H9 (cell line): ENCODE results near the gene PPP2R5E. TPM values are rescaled to one million over a fixed set of nuclear protein-coding genes. Genes with fewer than 3 reads are reported as not detected.

Experiments used
- DNase-seq: peaks from one replicate; pipeline ENCODE4 v3.0.0-alpha.2; 2017
- H2AFZ ChIP-seq: one replicate; pipeline ENCODE4 v1.6.1; 2013; ENCODE audit warnings: mild to moderate bottlenecking, low read length, control low read depth, moderate library complexity
- H2AK5ac ChIP-seq: 2 replicates; pipeline ENCODE4 v1.6.1; 2013; ENCODE audit warnings: low read length, control low read depth, mixed read lengths; ENCODE audit not compliant: insufficient read length
- H2BK120ac ChIP-seq: one replicate; pipeline ENCODE4 v1.6.1; 2013; ENCODE audit warnings: low read depth, mild to moderate bottlenecking, low read length, control low read depth, inconsistent platforms; ENCODE audit not compliant: poor library complexity, severe bottlenecking
- H2BK12ac ChIP-seq: 2 replicates; pipeline ENCODE4 v1.6.1; 2013; ENCODE audit warnings: low read length, control low read depth, mixed read lengths, low read depth; ENCODE audit not compliant: insufficient read length
- H2BK15ac ChIP-seq: 2 replicates; pipeline ENCODE4 v1.6.1; 2013; ENCODE audit warnings: low read depth, low read length, control low read depth
- H2BK20ac ChIP-seq: one replicate; pipeline ENCODE4 v1.6.1; 2013; ENCODE audit warnings: low read depth, mild to moderate bottlenecking, low read length, control low read depth, inconsistent platforms; ENCODE audit not compliant: poor library complexity, severe bottlenecking
- H2BK5ac ChIP-seq: 2 replicates; pipeline ENCODE4 v1.6.1; 2013; ENCODE audit warnings: low read length, control low read depth, mixed read lengths; ENCODE audit not compliant: insufficient read length
- H3K14ac ChIP-seq: 2 replicates; pipeline ENCODE4 v1.6.1; 2013; ENCODE audit warnings: low read length, control low read depth; ENCODE audit not compliant: insufficient read depth
- H3K18ac ChIP-seq: 2 replicates; pipeline ENCODE4 v1.6.1; 2013; ENCODE audit warnings: low read depth, mild to moderate bottlenecking, mixed read lengths, low read length, control low read depth; ENCODE audit not compliant: insufficient read length
- H3K23ac ChIP-seq: 2 replicates; pipeline ENCODE4 v1.6.1; 2013; ENCODE audit warnings: low read length, control low read depth, mixed read lengths, low read depth; ENCODE audit not compliant: insufficient read length
- H3K23me2 ChIP-seq: 2 replicates; pipeline ENCODE4 v1.6.1; 2013; ENCODE audit warnings: low read depth, mild to moderate bottlenecking, mixed read lengths, low read length, control low read depth; ENCODE audit not compliant: insufficient read length, poor library complexity, severe bottlenecking
- H3K27ac ChIP-seq: 2 replicates; pipeline ENCODE4 v1.5.1; 2013; ENCODE audit warnings: low read length, control low read depth, mixed read lengths, low read depth; ENCODE audit not compliant: insufficient read length
- H3K27me3 ChIP-seq: 2 replicates; pipeline ENCODE4 v1.6.1; 2013; ENCODE audit warnings: low read length, control low read depth, inconsistent platforms; ENCODE audit not compliant: insufficient read depth
- H3K4ac ChIP-seq: 2 replicates; pipeline ENCODE4 v1.6.1; 2013; ENCODE audit warnings: low read depth, mild to moderate bottlenecking, control low read depth, inconsistent platforms, low read length, moderate library complexity
- H3K4me1 ChIP-seq: 2 replicates; pipeline ENCODE4 v1.6.1; 2013; ENCODE audit warnings: low read length, control low read depth, inconsistent platforms; ENCODE audit not compliant: insufficient read depth
- H3K4me2 ChIP-seq: 2 replicates; pipeline ENCODE4 v1.6.1; 2013; ENCODE audit warnings: low read length, control low read depth, mixed read lengths; ENCODE audit not compliant: insufficient read length, insufficient read depth
- H3K56ac ChIP-seq: 2 replicates; pipeline ENCODE4 v1.6.1; 2013; ENCODE audit warnings: low read depth, mild to moderate bottlenecking, mixed read lengths, low read length, control low read depth; ENCODE audit not compliant: insufficient read length
- H3K79me1 ChIP-seq: 2 replicates; pipeline ENCODE4 v1.6.1; 2013; ENCODE audit warnings: low read depth, mild to moderate bottlenecking, moderate library complexity, low read length, control low read depth, inconsistent platforms; ENCODE audit not compliant: insufficient read depth, poor library complexity, severe bottlenecking
- H3K79me2 ChIP-seq: 2 replicates; pipeline ENCODE4 v1.6.1; 2013; ENCODE audit warnings: low read length, control low read depth, inconsistent platforms; ENCODE audit not compliant: insufficient read depth
- H3K9ac ChIP-seq: 2 replicates; pipeline ENCODE4 v1.6.1; 2013; ENCODE audit warnings: low read length, control low read depth, mixed read lengths; ENCODE audit not compliant: insufficient read length; ENCODE audit errors: extremely low read depth
- H3K9me3 ChIP-seq: one replicate; pipeline ENCODE4 v1.6.1; 2013; ENCODE audit warnings: low read depth, low read length, inconsistent platforms; ENCODE audit not compliant: control insufficient read depth
- H3T11ph ChIP-seq: one replicate; pipeline ENCODE4 v1.6.1; 2013; ENCODE audit warnings: mild to moderate bottlenecking, low read length, control low read depth, inconsistent platforms
- H4K20me1 ChIP-seq: one replicate; pipeline ENCODE4 v1.6.1; 2013; ENCODE audit not compliant: control insufficient read depth, insufficient read length, insufficient read depth
- H4K5ac ChIP-seq: 2 replicates; pipeline ENCODE4 v1.6.1; 2013; ENCODE audit warnings: low read depth, mild to moderate bottlenecking, mixed read lengths, low read length, control low read depth; ENCODE audit not compliant: insufficient read length
- H4K8ac ChIP-seq: replicated peaks from 2 replicates; pipeline ENCODE4 v1.6.1; 2013; ENCODE audit warnings: low read length, control low read depth, mixed read lengths, low read depth; ENCODE audit not compliant: insufficient read length
- H4K91ac ChIP-seq: 2 replicates; pipeline ENCODE4 v1.6.1; 2013; ENCODE audit warnings: low read depth, mild to moderate bottlenecking, moderate library complexity, mixed read lengths, low read length, control low read depth; ENCODE audit not compliant: insufficient read length
- H3K27ac Mint-ChIP-seq, 3 experiments: 2 replicates in 2 of 3; 3 replicates in 1 of 3; pipeline ENCODE4 v1.8.0; 2020 to 2021; ENCODE audit warnings: mixed read lengths in 3 of 3, mild to moderate bottlenecking in 1 of 3, moderate library complexity in 1 of 3
- H3K27me3 Mint-ChIP-seq: 2 replicates; pipeline ENCODE4 v1.8.0; 2021; ENCODE audit warnings: low read depth, mild to moderate bottlenecking, moderate library complexity, mixed read lengths
- H3K36me3 Mint-ChIP-seq, 3 experiments: 2 replicates in 2 of 3; 3 replicates in 1 of 3; pipeline ENCODE4 v1.8.0; 2020 to 2021; ENCODE audit warnings: low read depth in 3 of 3, mixed read lengths in 3 of 3; ENCODE audit not compliant: insufficient read depth in 1 of 3
- H3K4me1 Mint-ChIP-seq, 2 experiments: 2 replicates each; pipeline ENCODE4 v1.8.0; 2020; ENCODE audit warnings: mixed read lengths in 2 of 2
- H3K4me3 Mint-ChIP-seq, 2 experiments: 2 replicates in 1 of 2; 3 replicates in 1 of 2; pipeline ENCODE4 v1.8.0; 2020 to 2021; ENCODE audit warnings: mild to moderate bottlenecking in 2 of 2, mixed read lengths in 2 of 2, moderate library complexity in 1 of 2
- H3K9me3 Mint-ChIP-seq, 2 experiments: 2 replicates in 1 of 2; 3 replicates in 1 of 2; pipeline ENCODE4 v1.8.0; 2020; ENCODE audit warnings: mild to moderate bottlenecking in 2 of 2, mixed read lengths in 2 of 2, moderate library complexity in 1 of 2
- WGBS: extraction: QIAGEN DNeasy Blood & Tissue Kit; methylation state at CpG from one replicate; pipeline ENCODE4 v1.1.7; 2013; ENCODE audit warnings: missing lambda C conversion rate, low lambda C conversion rate, mixed read lengths; ENCODE audit not compliant: insufficient read length; ENCODE audit errors: extremely low coverage; 5-methylcytosine and 5-hydroxymethylcytosine counted together
- total RNA-seq: library from RNA; stranded (reverse); gene quantifications from 2 replicates; pipeline ENCODE4 v1.2.1, GENCODE V29; 2021
- TF ChIP-seq, protein P1 (sequence below): fragments of 200-600 bp; sonication (generic); conservative IDR thresholded peaks from 3 replicates; pipeline ENCODE4 v1.8.0; 2021; ENCODE audit warnings: antibody characterized with exemption, mild to moderate bottlenecking

PPP2R5E gene
- total RNA-seq, 1 experiment from 2014 or later, result 65.8 TPM

- no peak overlapping the region for H2BK20ac ChIP-seq
- no peaks in the 10 kb centered on the region for H4K20me1 ChIP-seq
- no peak overlapping the region for H3K18ac ChIP-seq
- DNase-seq, result no peak
- H3K79me1 ChIP-seq, result no peaks in the 10 kb centered on the region
- no peak overlapping the region for H2BK120ac ChIP-seq
- no peak overlapping the region for H3K27ac ChIP-seq
- Mint-ChIP-seq H3K36me3 (peaks cover 5 to 19% (median 16%) of the 10 kb centered on the region in 3 experiments; a peak in 5 of 7 replicates), H3K27me3 (no peaks in the 10 kb centered on the region), H3K27ac (no peak overlapping the region), H3K4me1 (no peaks in the 10 kb centered on the region), H3K4me3 (no peak overlapping the region), H3K9me3 (no peaks in the 10 kb centered on the region)
- H3K9me3 ChIP-seq, result no peaks in the 10 kb centered on the region
- no peaks in the 10 kb centered on the region for H3K23me2 ChIP-seq
- no peak overlapping the region for H4K91ac ChIP-seq
- no peak overlapping the region for H3K4me2 ChIP-seq
- H3T11ph ChIP-seq, result no peak overlapping the region
- TF ChIP-seq, protein P1, sequence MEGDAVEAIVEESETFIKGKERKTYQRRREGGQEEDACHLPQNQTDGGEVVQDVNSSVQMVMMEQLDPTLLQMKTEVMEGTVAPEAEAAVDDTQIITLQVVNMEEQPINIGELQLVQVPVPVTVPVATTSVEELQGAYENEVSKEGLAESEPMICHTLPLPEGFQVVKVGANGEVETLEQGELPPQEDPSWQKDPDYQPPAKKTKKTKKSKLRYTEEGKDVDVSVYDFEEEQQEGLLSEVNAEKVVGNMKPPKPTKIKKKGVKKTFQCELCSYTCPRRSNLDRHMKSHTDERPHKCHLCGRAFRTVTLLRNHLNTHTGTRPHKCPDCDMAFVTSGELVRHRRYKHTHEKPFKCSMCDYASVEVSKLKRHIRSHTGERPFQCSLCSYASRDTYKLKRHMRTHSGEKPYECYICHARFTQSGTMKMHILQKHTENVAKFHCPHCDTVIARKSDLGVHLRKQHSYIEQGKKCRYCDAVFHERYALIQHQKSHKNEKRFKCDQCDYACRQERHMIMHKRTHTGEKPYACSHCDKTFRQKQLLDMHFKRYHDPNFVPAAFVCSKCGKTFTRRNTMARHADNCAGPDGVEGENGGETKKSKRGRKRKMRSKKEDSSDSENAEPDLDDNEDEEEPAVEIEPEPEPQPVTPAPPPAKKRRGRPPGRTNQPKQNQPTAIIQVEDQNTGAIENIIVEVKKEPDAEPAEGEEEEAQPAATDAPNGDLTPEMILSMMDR, result no peak
- no peak overlapping the region for H3K14ac ChIP-seq
- H3K79me2 ChIP-seq, result no peaks in the 10 kb centered on the region
- H2BK15ac ChIP-seq, result no peak overlapping the region
- no peaks in the 10 kb centered on the region for H3K27me3 ChIP-seq
- no CpG with 5 or more reads among the region's 2 CpGs for WGBS
- H4K8ac ChIP-seq, result no peak overlapping the region
- no peak overlapping the region for H2BK12ac ChIP-seq
- H3K4me1 ChIP-seq, result no peaks in the 10 kb centered on the region
- no peak overlapping the region for H3K9ac ChIP-seq
- no peak overlapping the region for H4K5ac ChIP-seq
- H3K56ac ChIP-seq, result no peak overlapping the region
- H2AK5ac ChIP-seq, result no peak overlapping the region
- no peak overlapping the region for H2AFZ ChIP-seq
- H2BK5ac ChIP-seq, result no peak overlapping the region
- H3K4ac ChIP-seq, result no peak overlapping the region
- no peak overlapping the region for H3K23ac ChIP-seq
Measured at GRCh38 chr14:63421226-63421625, 122.0 kb downstream of the PPP2R5E start.
